ENCODE data around the gene EIF5A2.

EIF5A2 gene

GRCh38 chr3:170876537-170876936 lies 31.9 kb downstream of the EIF5A2 start:
- DNase-seq (ENCODE audit: low read depth) = no peak
- no peak for TF ChIP-seq CTCF (conservative IDR thresholded peaks at IDR 0.05; ENCODE audit: control insufficient read depth, insufficient read depth, low read depth, low read length)
- no peak overlapping the region for H3K4me3 ChIP-seq (ENCODE audit: control insufficient read depth, low read depth, low read length)

- DNase-seq (ENCODE audit: low read depth) = peak; percentile 94
- H3K4me3 ChIP-seq (ENCODE audit: control insufficient read depth, low read depth, low read length) = peak within 1 kb of the TSS; percentile 99
Observed at GRCh38 chr3:170869645-170870593, 38.5 kb downstream of the EIF5A2 start, which contains the start of gene RPL22L1. Gene RPL22L1, minus strand, starts transcription at chr3:170870195. Its CDS starts 28 bp downstream, at chr3:170870167.

GRCh38 chr3:170869239-170869590 lies 39.2 kb downstream of the EIF5A2 start:
- H3K4me3 ChIP-seq (ENCODE audit: control insufficient read depth, low read depth, low read length) = peak overlapping the region; percentile 99
- no peak for TF ChIP-seq CTCF (conservative IDR thresholded peaks at IDR 0.05; ENCODE audit: control insufficient read depth, insufficient read depth, low read depth, low read length)
- no peak for DNase-seq (ENCODE audit: low read depth)

More at GRCh38 chr3:170869645-170870593, 38.5 kb downstream of the EIF5A2 start, which contains the start of gene RPL22L1:
- TF ChIP-seq CTCF (conservative IDR thresholded peaks at IDR 0.05; ENCODE audit: control insufficient read depth, insufficient read depth, low read depth, low read length) = no peak

- no peak for TF ChIP-seq CTCF (conservative IDR thresholded peaks at IDR 0.05; ENCODE audit: control insufficient read depth, insufficient read depth, low read depth, low read length)
- DNase-seq (ENCODE audit: low read depth) = no peak
Observed at GRCh38 chr3:170868577-170869238, 39.7 kb downstream of the EIF5A2 start.

GRCh38 chr3:170867143-170867937 lies 41.1 kb downstream of the EIF5A2 start:
- no peak for DNase-seq (ENCODE audit: low read depth)
- peak overlapping the region; percentile 99 for H3K4me3 ChIP-seq (ENCODE audit: control insufficient read depth, low read depth, low read length)
- TF ChIP-seq CTCF (conservative IDR thresholded peaks at IDR 0.05; ENCODE audit: control insufficient read depth, insufficient read depth, low read depth, low read length) = no peak

More at GRCh38 chr3:170868577-170869238, 39.7 kb downstream of the EIF5A2 start:
- peak overlapping the region; percentile 99 for H3K4me3 ChIP-seq (ENCODE audit: control insufficient read depth, low read depth, low read length)

GRCh38 chr3:170866499-170866898 lies 41.9 kb downstream of the EIF5A2 start:
- no peak for TF ChIP-seq CTCF (conservative IDR thresholded peaks at IDR 0.05; ENCODE audit: control insufficient read depth, insufficient read depth, low read depth, low read length)
- H3K4me3 ChIP-seq (ENCODE audit: control insufficient read depth, low read depth, low read length) = no peak overlapping the region
- no peak for DNase-seq (ENCODE audit: low read depth)
